PC-9 (cell line): ENCODE data around the gene NEK7. TPM values are rescaled to one million over a fixed set of nuclear protein-coding genes. Genes with fewer than 3 reads are reported as not detected.

Source experiments
- BruUV-seq: library from RNA; stranded (reverse); fragments of 400-500 nt; replicated peaks from 2 replicates; lab custom pipeline; 2021; lab: Mats Ljungman, UMichigan
- CTCF ChIA-PET: fragments of 300-600 bp; sonication (Branson Sonifier 250); formaldehyde crosslinking; loops from one replicate; lab custom pipeline; 2022; ENCODE audit warnings: antibody characterized with exemption; lab: Charles Lee
- POLR2A ChIA-PET: fragments of 300-600 bp; sonication (Branson Sonifier 250); formaldehyde crosslinking; loops from one replicate; lab custom pipeline; 2022; ENCODE audit warnings: antibody characterized with exemption; ENCODE audit not compliant: unreplicated experiment; lab: Charles Lee
- DNase-seq, 2 experiments: peaks; one replicate each; pipeline versions ENCODE4 v3.0.0 to v3.0.0-alpha.2; 2015 to 2022; ENCODE audit warnings: mixed read lengths in 1 of 2
- H2AFZ ChIP-seq: fragments of 200-600 bp; sonication (generic); 2 replicates; pipeline ENCODE4 v1.8.1; 2017; ENCODE audit warnings: antibody characterized with exemption
- H3F3A ChIP-seq: fragments of 200-600 bp; sonication (generic); 2 replicates; pipeline ENCODE4 v1.8.1; 2017; ENCODE audit warnings: antibody characterized with exemption, mild to moderate bottlenecking, low read depth; ENCODE audit not compliant: insufficient read depth
- H3K27ac ChIP-seq: fragments of 200-600 bp; sonication (generic); 2 replicates; pipeline ENCODE4 v1.6.1; 2016; ENCODE audit warnings: mixed run types
- H3K27me3 ChIP-seq: fragments of 200-600 bp; sonication (generic); 2 replicates; pipeline ENCODE4 v1.6.1; 2016; ENCODE audit warnings: low read depth, mixed run types; ENCODE audit not compliant: insufficient read depth
- H3K36me3 ChIP-seq: fragments of 200-600 bp; sonication (generic); 2 replicates; pipeline ENCODE4 v1.6.1; 2016; ENCODE audit warnings: low read depth, mixed run types
- H3K4me1 ChIP-seq: fragments of 200-600 bp; sonication (generic); replicated peaks from 2 replicates; pipeline ENCODE4 v1.6.1; 2016; ENCODE audit warnings: mixed run types; ENCODE audit not compliant: insufficient read depth
- H3K4me2 ChIP-seq: fragments of 200-600 bp; sonication (generic); 2 replicates; pipeline ENCODE4 v1.6.1; 2017; ENCODE audit warnings: mixed run types
- H3K4me3 ChIP-seq: fragments of 200-600 bp; sonication (generic); 2 replicates; pipeline ENCODE4 v1.6.1; 2016; ENCODE audit warnings: mixed run types
- H3K79me2 ChIP-seq: fragments of 200-600 bp; sonication (generic); 2 replicates; pipeline ENCODE4 v1.6.1; 2017; ENCODE audit warnings: low read depth, mixed run types
- H3K9me2 ChIP-seq: fragments of 200-600 bp; sonication (generic); 2 replicates; pipeline ENCODE4 v1.8.1; 2017; ENCODE audit warnings: mild to moderate bottlenecking; ENCODE audit not compliant: insufficient read depth
- H3K9me3 ChIP-seq: fragments of 200-600 bp; sonication (generic); 2 replicates; pipeline ENCODE4 v1.8.1; 2016; ENCODE audit warnings: low read depth; ENCODE audit not compliant: insufficient read depth
- H4K20me1 ChIP-seq: fragments of 200-600 bp; sonication (generic); 2 replicates; pipeline ENCODE4 v1.8.1; 2017; ENCODE audit not compliant: insufficient read depth
- CTCF ChIP-seq: fragments of 200-600 bp; sonication (generic); conservative IDR thresholded peaks from 2 replicates; pipeline ENCODE4 v1.6.1; 2017; ENCODE audit warnings: mixed run types, antibody characterized with exemption, mild to moderate bottlenecking, moderate library complexity
- EZH2 ChIP-seq: fragments of 200-600 bp; sonication (generic); IDR thresholded peaks from 2 replicates; pipeline ENCODE4 v1.8.0; 2017; ENCODE audit warnings: antibody characterized with exemption, low read depth
- intact Hi-C: fragments of 100-400 bp; cut with micrococcal nuclease; formaldehyde crosslinking; loops from one replicate; pipeline ENCODE4 v1.10.0; 2022; ENCODE audit not compliant: unreplicated experiment
- total RNA-seq: library from RNA; stranded (reverse); gene quantifications from 2 replicates; pipeline ENCODE4 v1.2.3, GENCODE V29; 2021

Gene NEK7
- total RNA-seq, 1 experiment from 2014 or later, result 67.4 TPM

- no peaks in the 10 kb centered on the region for H3K27me3 ChIP-seq
- peaks cover 30% of the 10 kb centered on the region for H3K79me2 ChIP-seq
- peak in 1 of 2 experiments; percentile 5 for DNase-seq
- H3K4me2 ChIP-seq, result no peak overlapping the region
- BruUV-seq, result no TSS peak
- no peaks in the 10 kb centered on the region for H4K20me1 ChIP-seq
- H3K27ac ChIP-seq, result no peak overlapping the region
- ChIA-PET CTCF (interaction anchor here (0.6 kb wide), 1 partner anchor 86 kb away, joined by 3 read pairs; no protein-coding TSS in a partner anchor), POLR2A (no interaction called here)
- no peak overlapping the region for H3K4me3 ChIP-seq
- no peaks in the 10 kb centered on the region for H3K4me1 ChIP-seq
- no peak overlapping the region for H2AFZ ChIP-seq
- peaks cover 7% of the 10 kb centered on the region; the same call in 1 of the 2 replicates for H3K9me3 ChIP-seq
- TF ChIP-seq CTCF (no peak), EZH2 (no peak)
- H3K36me3 ChIP-seq, result no peaks in the 10 kb centered on the region
- H3K9me2 ChIP-seq, result no peaks in the 10 kb centered on the region
- intact Hi-C loops, result no loop called here
- H3F3A ChIP-seq, result peaks cover 4% of the 10 kb centered on the region; the same call in 1 of the 2 replicates
Observed at GRCh38 chr1:198228925-198229324, 72.1 kb downstream of the NEK7 start.

GRCh38 chr1:198231779-198232178 is 75.0 kb downstream of the NEK7 start:
- Histone ChIP-seq H3K4me3 (no peak overlapping the region), H3K4me2 (no peak overlapping the region), H4K20me1 (no peaks in the 10 kb centered on the region), H3K36me3 (no peaks in the 10 kb centered on the region; the same call in 1 of the 2 replicates), H3F3A (peaks cover 4% of the 10 kb centered on the region; the same call in 1 of the 2 replicates), H3K27me3 (no peaks in the 10 kb centered on the region), H3K9me3 (peaks cover 5% of the 10 kb centered on the region; the same call in 1 of the 2 replicates), H3K27ac (no peak overlapping the region; the same call in 1 of the 2 replicates), H2AFZ (no peak overlapping the region), H3K79me2 (peaks cover 24% of the 10 kb centered on the region), H3K9me2 (no peaks in the 10 kb centered on the region), H3K4me1 (no peaks in the 10 kb centered on the region)
- ChIA-PET CTCF (no interaction called here), POLR2A (no interaction called here)
- intact Hi-C loops, result loop anchor here (5.0 kb wide), 1 partner anchor 74 kb away; the partner anchor contains the start of gene NEK7
- DNase-seq, result no peak
- TF ChIP-seq CTCF, result no peak
- TF ChIP-seq EZH2, result no peak
- BruUV-seq, result no TSS peak

- no peak overlapping the region for H2AFZ ChIP-seq
- no peak overlapping the region for H3K27ac ChIP-seq
- no peak for DNase-seq
- POLR2A ChIA-PET, result no interaction called here
- H3F3A ChIP-seq, result peaks cover 4% of the 10 kb centered on the region; the same call in 1 of the 2 replicates
- BruUV-seq, result no TSS peak
- H4K20me1 ChIP-seq, result no peaks in the 10 kb centered on the region
- H3K79me2 ChIP-seq, result peaks cover 24% of the 10 kb centered on the region
- no peak overlapping the region for H3K4me3 ChIP-seq
- no peaks in the 10 kb centered on the region for H3K4me1 ChIP-seq
- TF ChIP-seq EZH2 (no peak), CTCF (no peak)
- intact Hi-C loops, result loop anchor here (5.0 kb wide), 1 partner anchor 75 kb away; the partner anchor contains the start of gene NEK7
- H3K9me3 ChIP-seq, result peaks cover 3% of the 10 kb centered on the region; the same call in 1 of the 2 replicates
- H3K36me3 ChIP-seq, result no peaks in the 10 kb centered on the region; the same call in 1 of the 2 replicates
- no peak overlapping the region for H3K4me2 ChIP-seq
- no peaks in the 10 kb centered on the region for H3K27me3 ChIP-seq
- no peaks in the 10 kb centered on the region for H3K9me2 ChIP-seq
- CTCF ChIA-PET, result no interaction called here
Observed at GRCh38 chr1:198232378-198232777, 75.6 kb downstream of the NEK7 start.
